MM.1S (cell line): Measurements from ENCODE around the gene CMPK2.

Source experiments
- DNase-seq: peaks from one replicate; pipeline ENCODE4 v3.0.0-alpha.2; 2015
- H2AFZ ChIP-seq: fragments of 300-600 bp; sonication (generic); 2 replicates; pipeline ENCODE4 v1.6.0; 2016; ENCODE audit warnings: antibody characterized with exemption, low read length
- H3F3A ChIP-seq: fragments of 300-600 bp; sonication (generic); 2 replicates; pipeline ENCODE4 v1.6.1; 2016; ENCODE audit warnings: mild to moderate bottlenecking, antibody characterized with exemption, low read length, moderate library complexity, mixed read lengths; ENCODE audit not compliant: insufficient read depth
- H3K27ac ChIP-seq: fragments of 300-600 bp; sonication (generic); 2 replicates; pipeline ENCODE4 v1.5.1; 2016; ENCODE audit warnings: mild to moderate bottlenecking, low read length
- H3K27me3 ChIP-seq: fragments of 300-600 bp; sonication (generic); replicated peaks from 2 replicates; pipeline ENCODE4 v1.6.0; 2016; ENCODE audit warnings: low read length; ENCODE audit not compliant: insufficient read depth
- H3K36me3 ChIP-seq: fragments of 300-600 bp; sonication (generic); replicated peaks from 2 replicates; pipeline ENCODE4 v1.6.1; 2016; ENCODE audit warnings: mild to moderate bottlenecking, low read length, mixed read lengths; ENCODE audit not compliant: insufficient read depth
- H3K4me1 ChIP-seq: fragments of 300-600 bp; sonication (generic); 2 replicates; pipeline ENCODE4 v1.6.1; 2016; ENCODE audit warnings: low read length, mixed read lengths
- H3K4me2 ChIP-seq: fragments of 300-600 bp; sonication (generic); 2 replicates; pipeline ENCODE4 v1.6.0; 2016; ENCODE audit warnings: low read depth, low read length
- H3K4me3 ChIP-seq: fragments of 300-600 bp; sonication (generic); 2 replicates; pipeline ENCODE4 v1.5.1; 2016; ENCODE audit warnings: low read length, mixed read lengths
- H3K79me2 ChIP-seq: fragments of 300-600 bp; sonication (generic); 2 replicates; pipeline ENCODE4 v1.6.1; 2016; ENCODE audit warnings: mixed run types, low read length, mixed read lengths
- H3K9ac ChIP-seq: fragments of 300-600 bp; sonication (generic); 2 replicates; pipeline ENCODE4 v1.6.1; 2016; ENCODE audit warnings: low read length, mixed read lengths
- H3K9me2 ChIP-seq: fragments of 300-600 bp; sonication (generic); replicated peaks from 2 replicates; pipeline ENCODE4 v1.6.1; 2016; ENCODE audit warnings: mild to moderate bottlenecking, low read length, mixed read lengths; ENCODE audit not compliant: insufficient read depth
- H3K9me3 ChIP-seq: fragments of 300-600 bp; sonication (generic); replicated peaks from 2 replicates; pipeline ENCODE4 v1.6.1; 2016; ENCODE audit warnings: mild to moderate bottlenecking, low read length, mixed read lengths; ENCODE audit not compliant: insufficient read depth
- H4K20me1 ChIP-seq: fragments of 300-600 bp; sonication (generic); 2 replicates; pipeline ENCODE4 v1.6.1; 2016; ENCODE audit warnings: mild to moderate bottlenecking, low read length, moderate library complexity, mixed read lengths; ENCODE audit not compliant: insufficient read depth
- CTCF ChIP-seq: fragments of 300-600 bp; sonication (generic); IDR thresholded peaks from 2 replicates; pipeline ENCODE4 v1.5.1; 2016; ENCODE audit warnings: antibody characterized with exemption, low read length, mixed read lengths
- EZH2 ChIP-seq: fragments of 300-600 bp; sonication (generic); optimal IDR thresholded peaks from 2 replicates; pipeline ENCODE3; 2017; ENCODE audit warnings: low read depth, mild to moderate bottlenecking, antibody characterized with exemption, low read length, mixed read lengths
- EZH2phosphoT487 ChIP-seq: fragments of 300-600 bp; sonication (generic); IDR thresholded peaks from 2 replicates; pipeline ENCODE4 v1.6.1; 2018; ENCODE audit warnings: antibody characterized with exemption, low read length

The CMPK2 gene

GRCh38 chr2:6865346-6866274 is at the start of gene CMPK2:
CMPK2 (minus strand) TSS chr2:6865907; CDS start chr2:6865696, 211 bp downstream.
- peak within 1 kb of the TSS; percentile 48; the same call in 1 of the 2 replicates for H3K9ac ChIP-seq
- peaks cover 12% of the 10 kb centered on the region; the same call in 1 of the 2 replicates for H3F3A ChIP-seq
- H3K9me3 ChIP-seq, result no peaks in the 10 kb centered on the region
- DNase-seq, result peak; percentile 89
- H3K4me2 ChIP-seq, result peak within 1 kb of the TSS; percentile 98
- TF ChIP-seq EZH2 (no peak), CTCF (no peak), EZH2phosphoT487 (no peak)
- H3K9me2 ChIP-seq, result no peaks in the 10 kb centered on the region
- peak within 1 kb of the TSS; percentile 77 for H3K4me3 ChIP-seq
- H2AFZ ChIP-seq, result peak within 1 kb of the TSS; percentile 90
- H3K79me2 ChIP-seq, result no peaks in the 10 kb centered on the region
- no peak within 1 kb of the TSS for H3K27ac ChIP-seq
- no peaks in the 10 kb centered on the region for H3K4me1 ChIP-seq
- H3K27me3 ChIP-seq, result no peaks in the 10 kb centered on the region
- H4K20me1 ChIP-seq, result no peaks in the 10 kb centered on the region
- H3K36me3 ChIP-seq, result no peaks in the 10 kb centered on the region

DNA sequence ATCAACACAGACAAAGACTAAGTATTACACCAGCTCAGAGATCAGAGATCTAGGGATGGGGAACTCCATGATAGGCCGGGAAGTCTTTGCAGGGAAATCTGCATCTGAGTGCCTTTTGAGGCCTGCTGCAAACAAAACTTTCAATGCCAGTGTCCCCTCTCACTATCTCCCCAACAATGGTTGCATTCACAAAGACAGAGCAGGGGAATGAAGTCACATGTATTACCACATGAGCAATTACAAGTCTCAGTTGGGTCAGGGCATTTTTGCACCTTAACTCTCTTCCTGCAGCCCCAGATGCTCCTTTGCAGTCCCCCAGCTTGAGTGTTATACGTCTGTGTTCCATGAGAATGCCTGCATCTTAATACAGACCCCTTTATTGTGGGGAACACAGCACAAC is 49.7 kb upstream of the CMPK2 start:
- Histone ChIP-seq H3K4me2 (no peak overlapping the region), H2AFZ (no peak overlapping the region), H3K27me3 (peaks cover 21% of the 10 kb centered on the region; the same call in 1 of the 2 replicates), H3K79me2 (no peaks in the 10 kb centered on the region), H3K9ac (no peak overlapping the region), H3K9me2 (no peaks in the 10 kb centered on the region), H3K4me3 (no peak overlapping the region), H3K27ac (no peak overlapping the region), H3K9me3 (no peaks in the 10 kb centered on the region), H3K4me1 (peaks cover 5% of the 10 kb centered on the region; the same call in 1 of the 2 replicates), H3F3A (no peaks in the 10 kb centered on the region), H3K36me3 (no peaks in the 10 kb centered on the region), H4K20me1 (no peaks in the 10 kb centered on the region)
- DNase-seq, result no peak
- TF ChIP-seq EZH2phosphoT487 (no peak), EZH2 (no peak), CTCF (no peak)

DNA sequence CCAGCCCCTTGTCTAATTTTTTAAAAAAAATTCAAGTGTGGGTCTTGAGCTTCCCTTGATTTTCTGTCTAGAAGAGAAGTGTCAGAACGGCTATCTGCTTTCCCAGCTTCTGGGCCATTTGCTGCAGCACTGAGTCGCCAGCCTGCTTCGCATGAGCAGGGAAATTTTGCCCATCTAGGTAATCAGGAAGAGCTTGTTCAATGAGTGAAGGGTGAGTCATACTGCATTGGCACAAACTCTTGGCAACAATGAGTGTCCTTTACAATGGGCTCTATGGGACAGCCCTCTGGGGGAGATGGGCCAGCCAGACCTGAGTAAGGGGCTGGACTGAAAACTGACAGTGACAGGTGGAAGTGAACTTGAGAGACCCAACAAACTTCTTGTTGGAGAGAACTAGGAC is 49.1 kb upstream of the CMPK2 start:
- Histone ChIP-seq H3K9me2 (no peaks in the 10 kb centered on the region), H3K27me3 (peaks cover 21% of the 10 kb centered on the region; the same call in 1 of the 2 replicates), H3F3A (no peaks in the 10 kb centered on the region), H3K4me2 (no peak overlapping the region), H3K4me3 (no peak overlapping the region), H3K27ac (no peak overlapping the region), H3K9me3 (no peaks in the 10 kb centered on the region), H3K9ac (no peak overlapping the region), H2AFZ (no peak overlapping the region), H3K79me2 (no peaks in the 10 kb centered on the region), H3K36me3 (no peaks in the 10 kb centered on the region), H4K20me1 (no peaks in the 10 kb centered on the region), H3K4me1 (peaks cover 10% of the 10 kb centered on the region; the same call in 1 of the 2 replicates)
- TF ChIP-seq CTCF, result no peak
- no peak for TF ChIP-seq EZH2phosphoT487
- no peak for TF ChIP-seq EZH2
- no peak for DNase-seq
